HG02943 (cell line): ENCODE data around the gene GALNT4.

Experiments
- ATAC-seq: cut with Tn5 transposase; IDR thresholded peaks from one replicate; pipeline ENCODE4 v1.9.1; 2021; ENCODE audit warnings: mild to moderate bottlenecking, low read depth, moderate library complexity; ENCODE audit not compliant: unreplicated experiment

Gene GALNT4

GRCh38 chr12:89537389-89537788 is 12.8 kb upstream of the GALNT4 start:
- no peak for ATAC-seq

- ATAC-seq, result no peak
Measured at GRCh38 chr12:89529738-89530137, 5.1 kb upstream of the GALNT4 start.

- no peak for ATAC-seq
Measured at GRCh38 chr12:89528434-89528833, 3.8 kb upstream of the GALNT4 start.

GRCh38 chr12:89525824-89526770 is 1.5 kb upstream of the GALNT4 start, which contains the start of gene POC1B:
POC1B (minus strand) TSS chr12:89526047; CDS start chr12:89525895, 152 bp downstream.
- peak; percentile 61 for ATAC-seq

GRCh38 chr12:89525305-89525823 is 768 bp upstream of the GALNT4 start:
- peak; percentile 28 for ATAC-seq

- no peak for ATAC-seq
Measured at GRCh38 chr12:89523843-89524540, 604 bp downstream of the GALNT4 start.

- no peak for ATAC-seq
Measured at GRCh38 chr12:89523393-89523792, 1.2 kb downstream of the GALNT4 start.

- ATAC-seq, result no peak
Measured at GRCh38 chr12:89521364-89522223, 3.0 kb downstream of the GALNT4 start.

- ATAC-seq, result no peak
Measured at GRCh38 chr12:89517720-89518119, 6.9 kb downstream of the GALNT4 start.

- ATAC-seq, result no peak
Measured at GRCh38 chr12:89516633-89517032, 8.0 kb downstream of the GALNT4 start.

GRCh38 chr12:89514751-89515150 is 9.8 kb downstream of the GALNT4 start:
- ATAC-seq, result peak; percentile 57

GRCh38 chr12:89513544-89513943 is 11.1 kb downstream of the GALNT4 start:
- no peak for ATAC-seq

- no peak for ATAC-seq
Measured at GRCh38 chr12:89507015-89507824, 17.4 kb downstream of the GALNT4 start.

GRCh38 chr12:89506050-89506449 is 18.5 kb downstream of the GALNT4 start:
- ATAC-seq, result no peak

GRCh38 chr12:89504560-89505346 is 19.8 kb downstream of the GALNT4 start:
- no peak for ATAC-seq

GRCh38 chr12:89501793-89502192 is 22.8 kb downstream of the GALNT4 start:
- no peak for ATAC-seq

- no peak for ATAC-seq
Measured at GRCh38 chr12:89499857-89500256, 24.7 kb downstream of the GALNT4 start.

GRCh38 chr12:89497467-89497866 is 27.1 kb downstream of the GALNT4 start:
- ATAC-seq, result no peak

- no peak for ATAC-seq
Measured at GRCh38 chr12:89497005-89497404, 27.6 kb downstream of the GALNT4 start.
